Keratinocyte (primary cell): ENCODE results near the gene CMC1.

Source experiments
- CTCF ChIP-seq, 3 experiments: IDR thresholded peaks in 1 of 3; conservative IDR thresholded peaks in 1 of 3; optimal IDR thresholded peaks in 1 of 3; 2 replicates in 2 of 3; 3 replicates in 1 of 3; pipeline versions ENCODE3 to v1.5.1; 2011; ENCODE audit warnings: low read length in 3 of 3, mild to moderate bottlenecking in 3 of 3, moderate library complexity in 2 of 3, control low read depth in 1 of 3, inconsistent platforms in 1 of 3; ENCODE audit not compliant: insufficient read depth in 2 of 3; ENCODE audit errors: extremely low read depth in 1 of 3
- EZH2 ChIP-seq: IDR thresholded peaks from one replicate; pipeline ENCODE4 v1.6.1; 2012; ENCODE audit warnings: inconsistent platforms, mild to moderate bottlenecking, low read length, moderate library complexity

GRCh38 chr3:28308196-28308595 lies 66.8 kb downstream of the CMC1 start:
- TF ChIP-seq CTCF (optimal IDR thresholded peaks at IDR 0.05 in 1 of 3, IDR thresholded peaks at IDR 0.05 in 1 of 3, conservative IDR thresholded peaks at IDR 0.05 in 1 of 3; ENCODE audit: extremely low read depth in 1 of 3, insufficient read depth in 2 of 3, low read length in 3 of 3), result no peak
- no peak for TF ChIP-seq EZH2
